ENCODE measurements around the gene IFT57. TPM values are rescaled to one million over a fixed set of nuclear protein-coding genes. Genes with fewer than 3 reads are reported as not detected.

The IFT57 gene
- polyA plus RNA-seq, 1 of the 3 experiments (the other 2 are of a cell fraction) = 81.6 TPM

DNA sequence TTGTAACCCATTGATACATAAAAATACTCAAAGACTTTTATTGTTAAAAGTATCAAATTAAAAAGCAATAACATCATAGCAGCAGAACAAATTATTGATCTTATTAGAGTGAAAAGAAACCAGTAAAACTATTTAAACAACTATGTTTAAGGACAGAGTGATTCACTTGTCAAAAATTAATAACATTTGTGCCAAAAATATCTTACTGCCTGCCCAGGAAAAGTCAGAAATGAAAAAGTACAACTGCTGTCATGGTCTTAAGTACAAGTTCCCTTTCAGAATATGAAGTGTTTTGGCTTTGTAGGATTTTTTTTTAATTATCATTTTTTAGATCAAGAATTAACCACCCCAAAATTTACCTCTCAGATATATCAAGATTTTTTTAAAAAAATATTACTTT is 3.4 kb downstream of the IFT57 start:
- Histone ChIP-seq H3K4me2 (peak overlapping the region; percentile 33; the same call in 1 of the 2 replicates), H2AFZ (ENCODE audit: low read depth) (no peak overlapping the region), H3K9ac (no peak overlapping the region), H3K9me3 (no peaks in the 10 kb centered on the region), H4K20me1 (ENCODE audit: insufficient read depth) (no peaks in the 10 kb centered on the region), H3K4me1 (ENCODE audit: control insufficient read depth in 1 of 2, insufficient read depth in 2 of 2, low read depth in 1 of 2, low read length in 1 of 2) (peaks cover 16 to 26% of the 10 kb centered on the region in 2 experiments; a peak in 3 of 4 replicates), H3K27ac (ENCODE audit: low read depth in 2 of 2, low read length in 1 of 2) (peak overlapping the region in 1 of 2 experiments; percentile 34; a peak in 2 of 4 replicates), H3K27me3 (ENCODE audit: insufficient read depth) (no peaks in the 10 kb centered on the region), H3K9me2 (no peaks in the 10 kb centered on the region), H3F3A (replicated peaks; ENCODE audit: insufficient read depth) (peaks cover 11% of the 10 kb centered on the region), H3K79me2 (ENCODE audit: insufficient read depth) (peaks cover 25% of the 10 kb centered on the region), H3K4me3 (ENCODE audit: low read depth in 2 of 2, low read length in 1 of 2) (no peak overlapping the region), H3K36me3 (replicated peaks in 1 of 2; ENCODE audit: control insufficient read depth in 1 of 2, insufficient read depth in 2 of 2, low read length in 1 of 2) (peaks cover 19 to 20% of the 10 kb centered on the region in 2 experiments)
- TF ChIP-seq GATA2 (CRISPR knock-in tag; IDR thresholded peaks at IDR 0.05) = no peak
- peak; percentile 31; the same call in 1 of the 2 replicates for TF ChIP-seq FOSL2 (IDR thresholded peaks at IDR 0.05; ENCODE audit: borderline replicate concordance, low read depth)
- TF ChIP-seq NFIC (IDR thresholded peaks at IDR 0.05; ENCODE audit: borderline replicate concordance) = peak; percentile 23; the same call in 1 of the 2 replicates
- CTCF ChIA-PET = no interaction called here
- POLR2A ChIA-PET = no interaction called here
- DNase-seq = no peak

DNA sequence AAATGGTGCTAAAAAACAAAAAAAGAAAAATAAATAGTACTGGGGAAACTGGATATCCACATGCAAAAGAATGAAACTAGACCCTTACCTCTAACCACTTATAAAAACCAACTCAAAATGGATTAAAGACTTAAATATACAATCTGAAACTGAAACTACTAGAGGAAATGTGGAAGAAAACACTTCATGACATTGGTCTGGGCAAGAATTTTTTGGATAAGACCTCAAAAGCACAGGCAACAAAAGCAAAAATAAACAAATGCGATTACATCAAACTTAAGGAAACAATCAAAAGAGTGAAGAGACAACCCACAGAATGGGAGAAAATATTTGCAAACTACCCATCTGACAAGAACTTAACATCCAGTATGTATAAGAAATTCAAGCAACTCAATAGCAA is 6.4 kb downstream of the IFT57 start:
- no peaks in the 10 kb centered on the region for H4K20me1 ChIP-seq (ENCODE audit: insufficient read depth)

DNA sequence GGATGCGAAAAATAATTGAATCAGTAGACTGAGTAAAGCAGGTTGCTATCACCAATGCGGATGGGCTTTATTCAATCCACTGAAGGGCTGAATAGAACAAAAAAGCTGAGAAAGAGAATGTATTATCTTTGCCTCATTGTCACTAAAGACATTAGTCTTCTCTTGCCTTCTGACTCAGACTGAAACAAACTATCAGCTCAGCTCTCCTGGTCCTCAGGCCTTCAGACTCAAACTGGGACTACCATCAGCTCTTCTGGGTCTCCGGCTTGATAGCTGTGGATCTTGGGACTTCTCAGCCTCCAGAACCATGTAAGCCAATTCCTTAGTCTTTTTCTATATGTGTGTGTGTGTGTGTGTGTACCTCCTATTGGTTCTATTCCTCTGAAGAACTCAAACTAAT is 12.6 kb downstream of the IFT57 start:
- H3K79me2 ChIP-seq (ENCODE audit: insufficient read depth) = no peaks in the 10 kb centered on the region
- no peak overlapping the region for H3K27ac ChIP-seq (ENCODE audit: low read depth in 2 of 2, low read length in 1 of 2)
- no peak overlapping the region for H2AFZ ChIP-seq (ENCODE audit: low read depth)
- WGBS (ENCODE audit: low lambda C conversion rate) = 94% methylated on average over 3 of the region's 3 CpGs
- no peaks in the 10 kb centered on the region for H3F3A ChIP-seq (replicated peaks; ENCODE audit: insufficient read depth)
- CTCF ChIA-PET = no interaction called here
- H3K9ac ChIP-seq = no peak overlapping the region
- H3K4me2 ChIP-seq = no peak overlapping the region
- peaks cover 42 to 46% of the 10 kb centered on the region in 2 experiments for H3K36me3 ChIP-seq (replicated peaks in 1 of 2; ENCODE audit: control insufficient read depth in 1 of 2, insufficient read depth in 2 of 2, low read length in 1 of 2)
- H3K4me3 ChIP-seq (ENCODE audit: low read depth in 2 of 2, low read length in 1 of 2) = no peak overlapping the region
- no peaks in the 10 kb centered on the region for H3K27me3 ChIP-seq (ENCODE audit: insufficient read depth)
- DNase-seq = no peak
- POLR2A ChIA-PET = no interaction called here
- no peaks in the 10 kb centered on the region; a peak in 1 of 4 replicates for H3K4me1 ChIP-seq (ENCODE audit: control insufficient read depth in 1 of 2, insufficient read depth in 2 of 2, low read depth in 1 of 2, low read length in 1 of 2)
- H4K20me1 ChIP-seq (ENCODE audit: insufficient read depth) = no peaks in the 10 kb centered on the region
- no peak for TF ChIP-seq SMC3 (IDR thresholded peaks at IDR 0.05; ENCODE audit: low read depth, low read length)
- TF ChIP-seq GABPA (IDR thresholded peaks at IDR 0.05; ENCODE audit: low read depth) = no peak
- no peak for TF ChIP-seq RCOR1 (IDR thresholded peaks at IDR 0.05; ENCODE audit: low read length)
- no peak for TF ChIP-seq GATA2 (CRISPR knock-in tag; IDR thresholded peaks at IDR 0.05)
- TF ChIP-seq FOXM1 (IDR thresholded peaks at IDR 0.05; ENCODE audit: low read depth) = no peak
- TF ChIP-seq RFX5 (IDR thresholded peaks at IDR 0.05; ENCODE audit: low read length) = no peak
- TF ChIP-seq, protein P1, sequence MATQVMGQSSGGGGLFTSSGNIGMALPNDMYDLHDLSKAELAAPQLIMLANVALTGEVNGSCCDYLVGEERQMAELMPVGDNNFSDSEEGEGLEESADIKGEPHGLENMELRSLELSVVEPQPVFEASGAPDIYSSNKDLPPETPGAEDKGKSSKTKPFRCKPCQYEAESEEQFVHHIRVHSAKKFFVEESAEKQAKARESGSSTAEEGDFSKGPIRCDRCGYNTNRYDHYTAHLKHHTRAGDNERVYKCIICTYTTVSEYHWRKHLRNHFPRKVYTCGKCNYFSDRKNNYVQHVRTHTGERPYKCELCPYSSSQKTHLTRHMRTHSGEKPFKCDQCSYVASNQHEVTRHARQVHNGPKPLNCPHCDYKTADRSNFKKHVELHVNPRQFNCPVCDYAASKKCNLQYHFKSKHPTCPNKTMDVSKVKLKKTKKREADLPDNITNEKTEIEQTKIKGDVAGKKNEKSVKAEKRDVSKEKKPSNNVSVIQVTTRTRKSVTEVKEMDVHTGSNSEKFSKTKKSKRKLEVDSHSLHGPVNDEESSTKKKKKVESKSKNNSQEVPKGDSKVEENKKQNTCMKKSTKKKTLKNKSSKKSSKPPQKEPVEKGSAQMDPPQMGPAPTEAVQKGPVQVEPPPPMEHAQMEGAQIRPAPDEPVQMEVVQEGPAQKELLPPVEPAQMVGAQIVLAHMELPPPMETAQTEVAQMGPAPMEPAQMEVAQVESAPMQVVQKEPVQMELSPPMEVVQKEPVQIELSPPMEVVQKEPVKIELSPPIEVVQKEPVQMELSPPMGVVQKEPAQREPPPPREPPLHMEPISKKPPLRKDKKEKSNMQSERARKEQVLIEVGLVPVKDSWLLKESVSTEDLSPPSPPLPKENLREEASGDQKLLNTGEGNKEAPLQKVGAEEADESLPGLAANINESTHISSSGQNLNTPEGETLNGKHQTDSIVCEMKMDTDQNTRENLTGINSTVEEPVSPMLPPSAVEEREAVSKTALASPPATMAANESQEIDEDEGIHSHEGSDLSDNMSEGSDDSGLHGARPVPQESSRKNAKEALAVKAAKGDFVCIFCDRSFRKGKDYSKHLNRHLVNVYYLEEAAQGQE (IDR thresholded peaks at IDR 0.05; ENCODE audit: low read depth, low read length) = no peak
- TF ChIP-seq, protein P2, sequence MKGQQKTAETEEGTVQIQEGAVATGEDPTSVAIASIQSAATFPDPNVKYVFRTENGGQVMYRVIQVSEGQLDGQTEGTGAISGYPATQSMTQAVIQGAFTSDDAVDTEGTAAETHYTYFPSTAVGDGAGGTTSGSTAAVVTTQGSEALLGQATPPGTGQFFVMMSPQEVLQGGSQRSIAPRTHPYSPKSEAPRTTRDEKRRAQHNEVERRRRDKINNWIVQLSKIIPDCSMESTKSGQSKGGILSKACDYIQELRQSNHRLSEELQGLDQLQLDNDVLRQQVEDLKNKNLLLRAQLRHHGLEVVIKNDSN (IDR thresholded peaks at IDR 0.05; ENCODE audit: borderline replicate concordance, low read depth) = no peak
- TF ChIP-seq TCF12 (IDR thresholded peaks at IDR 0.05) = no peak
- TF ChIP-seq, protein P3, sequence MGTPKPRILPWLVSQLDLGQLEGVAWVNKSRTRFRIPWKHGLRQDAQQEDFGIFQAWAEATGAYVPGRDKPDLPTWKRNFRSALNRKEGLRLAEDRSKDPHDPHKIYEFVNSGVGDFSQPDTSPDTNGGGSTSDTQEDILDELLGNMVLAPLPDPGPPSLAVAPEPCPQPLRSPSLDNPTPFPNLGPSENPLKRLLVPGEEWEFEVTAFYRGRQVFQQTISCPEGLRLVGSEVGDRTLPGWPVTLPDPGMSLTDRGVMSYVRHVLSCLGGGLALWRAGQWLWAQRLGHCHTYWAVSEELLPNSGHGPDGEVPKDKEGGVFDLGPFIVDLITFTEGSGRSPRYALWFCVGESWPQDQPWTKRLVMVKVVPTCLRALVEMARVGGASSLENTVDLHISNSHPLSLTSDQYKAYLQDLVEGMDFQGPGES (IDR thresholded peaks at IDR 0.05; ENCODE audit: low read depth, low read length) = no peak
- H3K9me2 ChIP-seq = no peaks in the 10 kb centered on the region
- no peaks in the 10 kb centered on the region for H3K9me3 ChIP-seq

More for the DNA sequence above, 6.4 kb downstream of the IFT57 start:
- Histone ChIP-seq H3K4me2 (no peak overlapping the region), H3K27ac (ENCODE audit: low read depth in 2 of 2, low read length in 1 of 2) (no peak overlapping the region), H3K4me1 (ENCODE audit: control insufficient read depth in 1 of 2, insufficient read depth in 2 of 2, low read depth in 1 of 2, low read length in 1 of 2) (peaks cover 4 to 18% of the 10 kb centered on the region in 2 experiments; a peak in 3 of 4 replicates), H3K79me2 (ENCODE audit: insufficient read depth) (peaks cover 14% of the 10 kb centered on the region), H3K9me2 (no peaks in the 10 kb centered on the region), H3K4me3 (ENCODE audit: low read depth in 2 of 2, low read length in 1 of 2) (no peak overlapping the region), H3K9me3 (no peaks in the 10 kb centered on the region), H3F3A (replicated peaks; ENCODE audit: insufficient read depth) (peaks cover 8% of the 10 kb centered on the region), H3K9ac (no peak overlapping the region), H3K36me3 (replicated peaks in 1 of 2; ENCODE audit: control insufficient read depth in 1 of 2, insufficient read depth in 2 of 2, low read length in 1 of 2) (peaks cover 38 to 45% of the 10 kb centered on the region in 2 experiments), H3K27me3 (ENCODE audit: insufficient read depth) (no peaks in the 10 kb centered on the region), H2AFZ (ENCODE audit: low read depth) (no peak overlapping the region)
- no peak for TF ChIP-seq ELF1 (IDR thresholded peaks at IDR 0.05)
- TF ChIP-seq, protein P4, sequence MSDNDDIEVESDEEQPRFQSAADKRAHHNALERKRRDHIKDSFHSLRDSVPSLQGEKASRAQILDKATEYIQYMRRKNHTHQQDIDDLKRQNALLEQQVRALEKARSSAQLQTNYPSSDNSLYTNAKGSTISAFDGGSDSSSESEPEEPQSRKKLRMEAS (IDR thresholded peaks at IDR 0.05; ENCODE audit: low read depth) = no peak
- CTCF ChIA-PET = no interaction called here
- no peak for DNase-seq
- 100% methylated on average over 1 of the region's 1 CpG for WGBS (ENCODE audit: low lambda C conversion rate)
- POLR2A ChIA-PET = no interaction called here

All from SK-N-SH (cell line).